Lower lobe of right lung (tissue), 2 donors: ENCODE data around the gene RPLP1. TPM values are rescaled to one million over a fixed set of nuclear protein-coding genes. Genes with fewer than 3 reads are reported as not detected.

Experiments
- ATAC-seq, 2 donors: fragments of 200-7000 bp; cut with Tn5 transposase; one replicate each; pipeline ENCODE4 v1.9.1; 2020 to 2022; ENCODE audit warnings: mild to moderate bottlenecking in 2 of 2, moderate library complexity in 2 of 2
- DNase-seq: peaks from one replicate; pipeline ENCODE4 v3.0.0-alpha.2; 2020
- H3K27ac ChIP-seq: fragments of 200-600 bp; one replicate; pipeline ENCODE4 v1.8.0; 2022
- H3K27me3 ChIP-seq: fragments of 200-600 bp; one replicate; pipeline ENCODE4 v1.8.0; 2022; ENCODE audit warnings: low read depth
- H3K36me3 ChIP-seq: fragments of 200-600 bp; one replicate; pipeline ENCODE4 v1.8.0; 2022; ENCODE audit warnings: mild to moderate bottlenecking
- H3K4me1 ChIP-seq: fragments of 200-600 bp; one replicate; pipeline ENCODE4 v1.8.0; 2022
- H3K4me3 ChIP-seq: fragments of 200-600 bp; one replicate; pipeline ENCODE4 v1.8.0; 2022; ENCODE audit warnings: mild to moderate bottlenecking
- H3K9me3 ChIP-seq: fragments of 200-600 bp; one replicate; pipeline ENCODE4 v1.8.0; 2022
- intact Hi-C: fragments of 100-400 bp; cut with DNase I; formaldehyde crosslinking; loops from one replicate; pipeline ENCODE4 v1.11.0; 2022
- total RNA-seq: library from RNA; stranded (reverse); fragmentation: NEBNext Ultra II Directional; extraction: Animal tissue kit (Norgen Biotek cat#: 25700); gene quantifications from one replicate; pipeline ENCODE4 v1.2.1, GENCODE V29; 2021
- TF ChIP-seq, protein P1 (sequence below): fragments of 200-600 bp; IDR thresholded peaks from one replicate; pipeline ENCODE4 v1.8.0; 2022; ENCODE audit warnings: antibody characterized with exemption, mild to moderate bottlenecking
- donor health status: DM: no; HTN: yes; CAD: no; lungs with severe emphysema.

Gene RPLP1
- total RNA-seq, 1 donor from 2014 or later: 1,283 TPM

DNA sequence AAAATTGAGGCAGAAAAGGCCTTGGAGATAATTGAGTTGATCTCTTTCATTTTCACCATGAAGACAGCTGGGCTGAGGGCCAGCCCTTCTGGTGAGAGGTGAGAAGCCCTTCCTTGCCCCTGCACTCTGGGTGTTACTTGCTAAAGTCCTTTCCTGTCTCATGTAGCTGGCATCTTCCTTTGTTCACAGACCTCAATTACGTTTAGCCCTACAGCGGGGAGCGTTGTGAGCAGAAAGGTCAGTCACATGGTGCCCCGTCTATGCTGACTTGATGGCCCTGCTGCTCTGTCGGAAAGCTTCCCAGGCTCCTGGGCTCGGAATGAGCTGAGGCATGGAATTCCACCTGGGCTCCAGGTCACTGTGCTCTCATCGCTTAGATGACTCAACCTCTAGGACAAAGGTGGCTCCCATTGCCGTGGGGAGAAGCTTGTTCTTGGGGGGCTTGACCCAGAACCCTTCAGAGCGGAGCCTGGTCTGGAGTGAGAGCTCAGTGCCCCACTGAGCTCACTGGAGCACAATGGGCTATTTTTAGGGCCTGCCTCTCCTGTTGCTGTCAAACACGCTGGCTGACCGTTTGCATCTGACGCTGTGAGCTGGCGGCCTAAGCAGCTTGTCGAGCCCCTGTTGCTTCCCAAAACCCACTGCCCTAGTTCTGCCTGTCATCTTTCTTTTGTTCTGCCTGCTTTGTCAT is 47.0 kb downstream of the RPLP1 start:
- Histone ChIP-seq H3K4me1 (no peaks in the 10 kb centered on the region), H3K36me3 (no peaks in the 10 kb centered on the region), H3K27ac (no peak overlapping the region), H3K27me3 (no peaks in the 10 kb centered on the region), H3K4me3 (no peak overlapping the region), H3K9me3 (no peaks in the 10 kb centered on the region)
- peak; percentile 12 to 45 for ATAC-seq
- intact Hi-C loops: no loop called here
- DNase-seq: no peak
- TF ChIP-seq, protein P1, sequence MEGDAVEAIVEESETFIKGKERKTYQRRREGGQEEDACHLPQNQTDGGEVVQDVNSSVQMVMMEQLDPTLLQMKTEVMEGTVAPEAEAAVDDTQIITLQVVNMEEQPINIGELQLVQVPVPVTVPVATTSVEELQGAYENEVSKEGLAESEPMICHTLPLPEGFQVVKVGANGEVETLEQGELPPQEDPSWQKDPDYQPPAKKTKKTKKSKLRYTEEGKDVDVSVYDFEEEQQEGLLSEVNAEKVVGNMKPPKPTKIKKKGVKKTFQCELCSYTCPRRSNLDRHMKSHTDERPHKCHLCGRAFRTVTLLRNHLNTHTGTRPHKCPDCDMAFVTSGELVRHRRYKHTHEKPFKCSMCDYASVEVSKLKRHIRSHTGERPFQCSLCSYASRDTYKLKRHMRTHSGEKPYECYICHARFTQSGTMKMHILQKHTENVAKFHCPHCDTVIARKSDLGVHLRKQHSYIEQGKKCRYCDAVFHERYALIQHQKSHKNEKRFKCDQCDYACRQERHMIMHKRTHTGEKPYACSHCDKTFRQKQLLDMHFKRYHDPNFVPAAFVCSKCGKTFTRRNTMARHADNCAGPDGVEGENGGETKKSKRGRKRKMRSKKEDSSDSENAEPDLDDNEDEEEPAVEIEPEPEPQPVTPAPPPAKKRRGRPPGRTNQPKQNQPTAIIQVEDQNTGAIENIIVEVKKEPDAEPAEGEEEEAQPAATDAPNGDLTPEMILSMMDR: no peak

DNA sequence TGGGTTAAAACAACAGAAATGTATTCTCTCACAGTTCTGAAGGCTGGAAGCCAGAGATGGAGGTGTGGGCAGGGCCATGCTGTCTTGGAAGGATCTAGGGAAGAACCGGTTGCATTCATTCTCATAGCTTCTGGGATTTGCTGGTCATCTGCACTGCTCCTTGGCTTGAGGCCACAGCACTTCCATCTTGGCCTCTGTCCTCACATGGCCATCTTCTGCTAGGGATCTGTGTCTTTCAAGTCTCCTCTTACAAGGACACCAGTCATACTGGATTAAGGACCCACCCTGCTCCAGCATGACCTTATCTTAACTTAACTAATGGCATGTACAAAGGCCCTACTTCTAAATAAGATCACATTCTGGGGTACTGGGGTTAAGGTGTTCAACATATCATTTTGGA is 47.7 kb downstream of the RPLP1 start:
- Histone ChIP-seq H3K9me3 (no peaks in the 10 kb centered on the region), H3K4me3 (no peak overlapping the region), H3K36me3 (no peaks in the 10 kb centered on the region), H3K4me1 (no peaks in the 10 kb centered on the region), H3K27ac (no peak overlapping the region), H3K27me3 (no peaks in the 10 kb centered on the region)
- intact Hi-C loops: no loop called here
- ATAC-seq: no peak
- DNase-seq: no peak
- TF ChIP-seq, protein P1: no peak

DNA sequence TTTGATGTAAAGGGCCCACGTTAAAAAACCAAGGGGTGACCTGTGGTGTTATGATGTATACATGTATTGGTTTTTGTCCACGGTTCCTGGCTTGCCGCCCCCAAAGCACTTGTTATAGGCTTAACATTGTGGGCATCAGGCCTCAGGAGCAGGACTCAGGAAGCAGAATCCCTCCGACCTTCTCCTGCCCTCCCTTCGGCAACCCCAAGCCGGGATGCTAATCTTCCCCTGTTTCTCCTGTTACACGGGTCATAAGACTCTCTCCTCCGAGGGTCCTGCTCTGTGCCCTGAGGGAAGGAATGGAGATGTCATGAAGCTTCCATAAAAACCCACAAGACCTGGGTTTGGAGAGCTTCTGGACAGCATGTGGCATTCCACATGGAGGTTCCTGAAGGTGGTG is 48.8 kb downstream of the RPLP1 start:
- H3K36me3 ChIP-seq: no peaks in the 10 kb centered on the region
- DNase-seq: no peak
- ATAC-seq: no peak
- no peaks in the 10 kb centered on the region for H3K4me1 ChIP-seq
- no peak overlapping the region for H3K27ac ChIP-seq
- TF ChIP-seq, protein P1: no peak
- intact Hi-C loops: no loop called here
- no peak overlapping the region for H3K4me3 ChIP-seq
- no peaks in the 10 kb centered on the region for H3K9me3 ChIP-seq
- H3K27me3 ChIP-seq: no peaks in the 10 kb centered on the region

DNA sequence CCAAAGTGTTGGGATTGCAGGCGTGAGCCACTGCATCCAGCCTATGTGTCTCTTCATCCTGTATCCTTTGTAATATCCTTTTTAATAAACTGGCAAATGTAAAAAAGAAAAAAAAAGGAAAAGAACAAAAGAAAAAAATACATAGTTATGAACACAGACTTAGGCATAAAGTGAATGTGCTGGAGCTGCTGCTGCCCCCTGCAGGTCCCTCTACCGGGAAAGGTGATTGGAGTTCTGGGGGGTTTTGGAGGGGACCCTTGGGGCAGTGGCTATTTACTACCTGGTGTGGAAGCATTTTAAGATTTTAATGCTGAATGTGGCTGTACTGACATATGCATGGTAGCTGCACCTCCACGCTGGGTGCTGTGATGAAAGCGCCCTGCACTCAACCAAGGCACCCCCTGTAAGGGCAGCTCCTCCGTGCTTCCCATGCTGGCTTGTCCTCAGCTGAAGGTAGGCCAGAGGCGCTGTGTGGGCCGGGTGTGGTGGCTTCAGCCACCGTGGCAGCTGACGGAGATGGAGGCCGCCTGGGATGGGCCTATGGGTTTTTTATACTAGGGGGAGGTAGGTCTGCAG is 49.9 kb downstream of the RPLP1 start:
- H3K27ac ChIP-seq: no peak overlapping the region
- TF ChIP-seq, protein P1: no peak
- intact Hi-C loops: no loop called here
- no peaks in the 10 kb centered on the region for H3K36me3 ChIP-seq
- H3K9me3 ChIP-seq: no peaks in the 10 kb centered on the region
- ATAC-seq: no peak
- H3K4me3 ChIP-seq: no peak overlapping the region
- H3K27me3 ChIP-seq: no peaks in the 10 kb centered on the region
- no peaks in the 10 kb centered on the region for H3K4me1 ChIP-seq
- no peak for DNase-seq

DNA sequence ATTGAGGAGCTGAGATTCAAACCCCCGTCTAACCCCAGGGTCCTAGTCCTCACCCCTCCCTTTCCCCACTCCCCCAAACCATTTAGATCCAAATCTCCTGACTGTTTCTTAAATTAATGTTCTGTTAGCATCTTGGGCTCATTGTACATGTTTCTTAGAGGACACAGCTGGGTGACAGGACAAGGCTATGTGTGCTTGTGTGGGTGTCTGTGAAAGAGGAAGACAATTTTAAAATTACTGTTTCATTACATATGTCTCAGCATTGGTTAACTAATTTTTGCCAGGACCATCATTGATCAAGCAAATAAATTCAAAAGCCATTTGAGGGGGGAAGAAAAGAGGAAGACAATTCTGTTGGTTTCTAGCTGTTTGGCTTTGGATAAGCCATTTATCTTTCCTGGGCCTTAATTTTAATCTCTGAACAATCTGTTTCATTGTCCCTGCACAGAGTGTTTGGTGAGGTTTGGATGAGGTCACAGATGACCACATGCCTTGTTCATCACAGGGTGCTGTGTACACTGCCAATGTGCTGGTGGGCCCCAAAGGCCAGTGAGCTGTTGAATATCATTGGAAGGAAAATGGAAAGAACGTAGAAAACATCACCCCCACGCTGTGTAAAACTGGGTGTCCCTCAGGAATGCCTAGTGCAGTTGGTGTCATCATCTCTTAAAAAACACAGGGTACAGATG is 51.9 kb downstream of the RPLP1 start:
- Histone ChIP-seq H3K9me3 (no peaks in the 10 kb centered on the region), H3K27ac (no peak overlapping the region), H3K4me1 (no peaks in the 10 kb centered on the region), H3K36me3 (no peaks in the 10 kb centered on the region), H3K27me3 (no peaks in the 10 kb centered on the region), H3K4me3 (no peak overlapping the region)
- DNase-seq: no peak
- TF ChIP-seq, protein P1: no peak
- ATAC-seq: no peak
- intact Hi-C loops: no loop called here

Other genes with a start within 250 kb of the RPLP1 start
- gene PAQR5, start 153.9 kb upstream of the RPLP1 start, total RNA-seq: 30.6 TPM
- 1.3 TPM for gene KIF23, start 38.5 kb upstream of the RPLP1 start, total RNA-seq